Left lung (tissue), 10 donors: ENCODE measurements around the gene SPACA4. TPM values are rescaled to one million over a fixed set of nuclear protein-coding genes. Genes with fewer than 3 reads are reported as not detected.

Experiments used
- ATAC-seq: fragments of 200-7000 bp; cut with Tn5 transposase; one replicate; pipeline ENCODE4 v1.9.1; 2020; ENCODE audit warnings: moderate library complexity
- DNase-seq, 4 donors: peaks; one replicate each; pipeline ENCODE4 v3.0.0-alpha.2; 2013 to 2020
- H3K27ac ChIP-seq, 2 donors: fragments of 200-600 bp; sonication (generic) in 1 of 2; one replicate each; pipeline versions ENCODE4 v1.5.0 to v1.8.0; 2020 to 2021
- H3K27me3 ChIP-seq, 2 donors: fragments of 200-600 bp; sonication (generic) in 1 of 2; one replicate each; pipeline versions ENCODE4 v1.5.0 to v1.8.0; 2020 to 2021
- H3K36me3 ChIP-seq, 2 donors: fragments of 200-600 bp; sonication (generic) in 1 of 2; one replicate each; pipeline versions ENCODE4 v1.5.0 to v1.8.0; 2020 to 2021
- H3K4me1 ChIP-seq, 2 donors: fragments of 200-600 bp; one replicate each; pipeline ENCODE4 v1.8.0; 2021
- H3K4me3 ChIP-seq, 2 donors: fragments of 200-600 bp; sonication (generic) in 1 of 2; one replicate each; pipeline versions ENCODE4 v1.5.0 to v1.8.0; 2020 to 2021; ENCODE audit warnings: mild to moderate bottlenecking in 1 of 2
- H3K9me3 ChIP-seq, 2 donors: fragments of 200-600 bp; sonication (generic) in 1 of 2; one replicate each; pipeline versions ENCODE4 v1.5.0 to v1.8.0; 2020 to 2021
- CTCF ChIP-seq, 2 donors: fragments of 200-600 bp; sonication (generic) in 1 of 2; IDR thresholded peaks; one replicate each; pipeline versions ENCODE4 v1.5.0 to v1.8.0; 2021; ENCODE audit warnings: antibody characterized with exemption in 2 of 2
- intact Hi-C, 2 donors: fragments of 100-400 bp; cut with DNase I; formaldehyde crosslinking; loops; one replicate each; pipeline versions ENCODE4 v1.11.2 to v1.14.2; 2022
- polyA plus RNA-seq, 6 donors: library from polyadenylated mRNA; unstranded; fragments of 120-200 nt; gene quantifications; one replicate each; pipeline ENCODE4 v1.2.1, GENCODE V29; 2013; ENCODE audit not compliant: insufficient read length in 6 of 6
- total RNA-seq, 2 donors: library from RNA; stranded (reverse); fragmentation: NEBNext Ultra II Directional; extraction: Animal tissue kit (Norgen Biotek cat#: 25700); gene quantifications; one replicate each; pipeline ENCODE4 v1.2.1, GENCODE V29; 2021
- donor health status: DM: no; HTN: yes; CAD: no.
- donor health status: DM: no; HTN: no; CAD: no.

The SPACA4 gene
- total and polyA plus RNA-seq, 8 donors, result 0.17 to 0.78 (median 0.26) TPM; not detected in 2

GRCh38 chr19:48615231-48616040 is 8.9 kb downstream of the SPACA4 start:
- peak overlapping the region in 1 of 2 donors; percentile 75 for H3K4me3 ChIP-seq
- DNase-seq, result no peak
- ATAC-seq, result no peak
- peaks cover 0 to 34% of the 10 kb centered on the region in 2 donors for H3K36me3 ChIP-seq
- no peaks in the 10 kb centered on the region for H3K9me3 ChIP-seq
- intact Hi-C loops, result no loop called here
- no peak for TF ChIP-seq CTCF (IDR thresholded peaks at IDR 0.05)
- H3K4me1 ChIP-seq, result peaks cover 20 to 39% of the 10 kb centered on the region in 2 donors
- no peaks in the 10 kb centered on the region for H3K27me3 ChIP-seq
- H3K27ac ChIP-seq, result peak overlapping the region; percentile 25 to 30

DNA sequence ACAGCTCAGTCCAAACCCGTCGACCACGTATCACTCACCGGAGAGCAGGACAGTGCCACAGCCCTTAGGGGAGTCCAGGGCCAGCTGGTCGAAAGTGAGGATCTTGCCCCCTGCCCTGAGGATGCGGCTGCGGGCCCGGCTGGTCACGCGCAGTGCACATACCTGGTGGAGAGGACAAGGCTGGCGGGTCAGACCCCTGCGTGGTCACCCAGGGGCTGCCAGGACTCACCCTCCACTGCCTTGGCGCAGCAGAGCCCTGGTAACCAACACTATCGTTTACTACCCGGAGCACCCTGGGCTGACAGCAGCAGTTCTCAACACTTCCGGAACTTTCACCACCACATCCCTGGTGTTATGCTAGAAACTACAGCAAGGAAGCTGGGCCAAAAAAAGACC is 9.5 kb downstream of the SPACA4 start:
- Histone ChIP-seq H3K9me3 (no peaks in the 10 kb centered on the region), H3K4me1 (peaks cover 20 to 46% of the 10 kb centered on the region in 2 donors), H3K27me3 (no peaks in the 10 kb centered on the region), H3K4me3 (peak overlapping the region in 1 of 2 donors; percentile 75), H3K36me3 (peaks cover 0 to 36% of the 10 kb centered on the region in 2 donors), H3K27ac (peak overlapping the region in 1 of 2 donors; percentile 25)
- DNase-seq (peak in 1 of 4 donors; percentile 81), ATAC-seq (no peak)
- intact Hi-C loops, result no loop called here
- TF ChIP-seq CTCF (IDR thresholded peaks at IDR 0.05), result no peak

DNA sequence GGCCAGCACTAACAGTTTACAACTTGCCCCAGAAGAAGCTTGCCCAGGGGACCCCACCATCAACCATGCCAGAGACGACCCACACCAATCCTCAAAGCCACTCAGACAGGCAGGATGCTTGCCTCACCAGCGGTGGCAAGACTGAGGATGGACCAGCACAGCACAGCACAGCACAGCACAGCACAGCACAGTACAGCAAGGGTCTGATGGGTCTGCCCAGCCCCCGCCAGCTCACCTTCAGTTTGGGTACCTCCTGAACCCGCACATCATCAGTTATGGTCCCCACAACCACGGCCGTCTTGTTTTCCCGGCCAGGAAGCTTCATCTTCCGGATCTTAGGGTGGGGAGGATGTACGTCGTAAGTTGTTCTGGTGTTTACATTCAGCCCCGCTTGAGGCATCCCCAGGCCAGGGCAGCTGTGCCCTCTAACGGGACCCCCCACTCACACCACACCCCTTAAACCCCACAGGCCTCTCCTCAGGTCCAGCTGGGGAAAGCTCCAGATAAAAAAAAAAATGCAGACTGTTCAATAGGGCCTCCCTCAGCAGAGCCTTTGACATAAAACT is 10.0 kb downstream of the SPACA4 start:
- no peak for TF ChIP-seq CTCF (IDR thresholded peaks at IDR 0.05)
- H3K4me1 ChIP-seq, result peaks cover 20 to 50% of the 10 kb centered on the region in 2 donors
- no peaks in the 10 kb centered on the region for H3K9me3 ChIP-seq
- peaks cover 0 to 40% of the 10 kb centered on the region in 2 donors for H3K36me3 ChIP-seq
- H3K27me3 ChIP-seq, result no peaks in the 10 kb centered on the region
- peak overlapping the region in 1 of 2 donors; percentile 25 for H3K27ac ChIP-seq
- DNase-seq, result no peak
- ATAC-seq, result no peak
- H3K4me3 ChIP-seq, result peak overlapping the region in 1 of 2 donors; percentile 75
- intact Hi-C loops, result no loop called here

- Histone ChIP-seq H3K27ac (peak overlapping the region; percentile 5 to 92), H3K4me3 (peak overlapping the region; percentile 75 to 87), H3K27me3 (no peaks in the 10 kb centered on the region), H3K9me3 (no peaks in the 10 kb centered on the region), H3K36me3 (peaks cover 0 to 40% of the 10 kb centered on the region in 2 donors), H3K4me1 (peaks cover 20 to 57% of the 10 kb centered on the region in 2 donors)
- intact Hi-C loops, result no loop called here
- no peak for ATAC-seq
- TF ChIP-seq CTCF (IDR thresholded peaks at IDR 0.05), result no peak
- DNase-seq, result peak in 1 of 4 donors; percentile 37
Observed at GRCh38 chr19:48617146-48617937, 10.8 kb downstream of the SPACA4 start.
